ENCODE data around the gene GGCT. TPM values are rescaled to one million over a fixed set of nuclear protein-coding genes. Genes with fewer than 3 reads are reported as not detected.
"Not testable (repeated sequence)": the region's sequence is repeated elsewhere in the genome, so short reads cannot be mapped to it uniquely, and the experiment has no call there.

The GGCT gene
- total and polyA plus RNA-seq, 10 donors = 13.8 to 53.0 (median 24.5) TPM

GRCh38 chr7:30493228-30493627, 11.4 kb downstream of the GGCT start:
- intact Hi-C loops (cut with DNase I; ENCODE audit: low total_unique reads) = no loop called here
- Histone ChIP-seq H3K4me1 (no peaks in the 10 kb centered on the region), H3K27me3 (replicated peaks in 1 of 7) (no peaks in the 10 kb centered on the region), H3K9me3 (peaks cover 0 to 25% (median 15%) of the 10 kb centered on the region in 8 donors), H3K4me3 (no peak overlapping the region), H3K36me3 (peaks cover 3 to 24% (median 11%) of the 10 kb centered on the region in 6 donors), H3K27ac (no peak overlapping the region)
- TF ChIP-seq CTCF (IDR thresholded peaks at IDR 0.05 in 8 of 11, conservative IDR thresholded peaks at IDR 0.05 in 3 of 11) (no peak), POLR2A (IDR thresholded peaks at IDR 0.05) (no peak), POLR2AphosphoS5 (IDR thresholded peaks at IDR 0.05) (no peak)
- no peak for DNase-seq

- Histone ChIP-seq H3K4me3 (no peak overlapping the region), H3K4me1 (no peaks in the 10 kb centered on the region), H3K27ac (no peak overlapping the region), H3K36me3 (peaks cover 0 to 7% (median under 1%) of the 10 kb centered on the region in 6 donors), H3K27me3 (replicated peaks in 1 of 7) (no peaks in the 10 kb centered on the region), H3K9me3 (peaks cover 0 to 25% (median 15%) of the 10 kb centered on the region in 8 donors)
- TF ChIP-seq POLR2AphosphoS5 (IDR thresholded peaks at IDR 0.05) = no peak
- TF ChIP-seq CTCF (IDR thresholded peaks at IDR 0.05 in 8 of 11, conservative IDR thresholded peaks at IDR 0.05 in 3 of 11) = no peak
- TF ChIP-seq POLR2A (IDR thresholded peaks at IDR 0.05) = no peak
- DNase-seq = no peak
- intact Hi-C loops (cut with DNase I; ENCODE audit: low total_unique reads) = no loop called here
Measured at GRCh38 chr7:30491417-30491816, 13.2 kb downstream of the GGCT start.

- peaks cover 0 to 21% (median 15%) of the 10 kb centered on the region in 8 donors for H3K9me3 ChIP-seq
- no peaks in the 10 kb centered on the region for H3K4me1 ChIP-seq
- no peaks in the 10 kb centered on the region for H3K36me3 ChIP-seq
- intact Hi-C loops (cut with DNase I; ENCODE audit: low total_unique reads) = no loop called here
- WGBS, 5 donors = 82 to 100% (median 94%) methylated on average over 1 of the region's 1 CpG
- TF ChIP-seq CTCF (IDR thresholded peaks at IDR 0.05 in 8 of 11, conservative IDR thresholded peaks at IDR 0.05 in 3 of 11) (no peak), POLR2AphosphoS5 (IDR thresholded peaks at IDR 0.05) (no peak), POLR2A (IDR thresholded peaks at IDR 0.05) (no peak)
- H3K27me3 ChIP-seq (replicated peaks in 1 of 7) = no peaks in the 10 kb centered on the region
- H3K27ac ChIP-seq = no peak overlapping the region
- no peak for DNase-seq
- H3K4me3 ChIP-seq = no peak overlapping the region
Measured at GRCh38 chr7:30487371-30487770, 17.3 kb downstream of the GGCT start.

- WGBS, 5 donors = 87 to 100% (median 92%) methylated on average over 1 of the region's 1 CpG
- Histone ChIP-seq H3K27me3 (replicated peaks in 1 of 7) (no peaks in the 10 kb centered on the region), H3K9me3 (peaks cover 0 to 5% (median 1%) of the 10 kb centered on the region in 8 donors), H3K4me3 (no peak overlapping the region), H3K4me1 (no peaks in the 10 kb centered on the region), H3K27ac (no peak overlapping the region), H3K36me3 (no peaks in the 10 kb centered on the region)
- no peak for DNase-seq
- TF ChIP-seq POLR2A (IDR thresholded peaks at IDR 0.05) (no peak), CTCF (IDR thresholded peaks at IDR 0.05 in 8 of 11, conservative IDR thresholded peaks at IDR 0.05 in 3 of 11) (no peak), POLR2AphosphoS5 (IDR thresholded peaks at IDR 0.05) (no peak)
- intact Hi-C loops (cut with DNase I; ENCODE audit: low total_unique reads) = no loop called here
Measured at GRCh38 chr7:30485667-30486066, 19.0 kb downstream of the GGCT start.

- H3K9me3 ChIP-seq; H3K27me3 ChIP-seq (replicated peaks in 1 of 7); H3K4me3 ChIP-seq; H3K27ac ChIP-seq; DNase-seq; H3K36me3 ChIP-seq; intact Hi-C loops (cut with DNase I; ENCODE audit: low total_unique reads): not testable (repeated sequence)
- 83 to 94% (median 93%) methylated on average over 9 of the region's 9 CpGs for WGBS, 5 donors
- H3K4me1 ChIP-seq = peaks cover 11 to 32% (median 28%) of the 10 kb centered on the region in 6 donors
Measured at GRCh38 chr7:30481416-30481815, 23.2 kb downstream of the GGCT start.

All from spleen (tissue), 11 donors.